HepG2 (cell line): ENCODE results near the gene TNNT3. TPM values are rescaled to one million over a fixed set of nuclear protein-coding genes. Genes with fewer than 3 reads are reported as not detected.

Source experiments
- ATAC-seq: fragments of 200-7000 bp; cut with Tn5 transposase; 3 replicates; pipeline ENCODE4 v1.9.1; 2020; ENCODE audit warnings: mild to moderate bottlenecking, moderate library complexity
- BruUV-seq: library from RNA; stranded (reverse); fragments of 400-500 nt; replicated peaks from 2 replicates; lab custom pipeline; 2021; lab: Mats Ljungman, UMichigan
- CTCF ChIA-PET: fragments of 300-600 bp; formaldehyde crosslinking; extraction: SDS; loops from one replicate; lab custom pipeline; 2021; ENCODE audit warnings: low total read pairs, inconsistent platforms, low intra/inter-chr PET ratio; lab: Yijun Ruan, JAX
- POLR2A ChIA-PET: fragments of 350-600 bp; sonication (Branson Sonifier 250); formaldehyde crosslinking; loops from one replicate; lab custom pipeline; 2020; ENCODE audit warnings: antibody characterized with exemption, inconsistent platforms; lab: Yijun Ruan, JAX
- DNase-seq: peaks from one replicate; pipeline ENCODE4 v3.0.0-alpha.2; 2015; ENCODE audit warnings: low spot score
- FAIRE-seq: peaks from 3 replicates; lab custom pipeline; 2011; peaks lifted over from hg19 to GRCh38; lab: Jason Lieb, UNC
- H2AFZ ChIP-seq: one replicate; pipeline ENCODE4 v1.6.1; 2011; ENCODE audit warnings: low read length, inconsistent platforms
- H3K27ac ChIP-seq: fragments of 300-600 bp; 3 replicates; pipeline ENCODE4 v1.8.0; 2011; ENCODE audit warnings: mixed run types, mild to moderate bottlenecking, mixed read lengths, low read length, inconsistent platforms; ENCODE audit not compliant: insufficient read depth; ENCODE audit errors: extremely low read length
- H3K27me3 ChIP-seq, 2 experiments: fragments of 200-600 bp in 1 of 2; 2 replicates in 1 of 2; 3 replicates in 1 of 2; pipeline versions ENCODE4 v1.6.0 to v1.8.0; 2011; ENCODE audit warnings: low read length in 2 of 2, mild to moderate bottlenecking in 2 of 2, moderate library complexity in 2 of 2, inconsistent platforms in 1 of 2; ENCODE audit not compliant: insufficient read depth in 2 of 2, control insufficient read depth in 1 of 2
- H3K36me3 ChIP-seq, 2 experiments: fragments of 200-600 bp in 1 of 2; replicated peaks in 1 of 2; 2 replicates in 1 of 2; 3 replicates in 1 of 2; pipeline versions ENCODE4 v1.5.1 to v1.8.0; 2011; ENCODE audit warnings: low read length in 2 of 2, inconsistent platforms in 1 of 2; ENCODE audit not compliant: insufficient read depth in 2 of 2, control insufficient read depth in 1 of 2
- H3K4me1 ChIP-seq: 2 replicates; pipeline ENCODE4 v1.5.1; 2012; ENCODE audit warnings: low read length, inconsistent platforms; ENCODE audit not compliant: insufficient read depth
- H3K4me2 ChIP-seq: 2 replicates; pipeline ENCODE4 v1.6.0; 2011; ENCODE audit warnings: low read depth, low read length, inconsistent platforms
- H3K4me3 ChIP-seq, 3 experiments: fragments of 200-600 bp in 1 of 3; sonication (generic), shearing (Covaris generic) in 1 of 3; replicated peaks in 1 of 3; 2 replicates each; pipeline ENCODE4 v1.5.1; 2011 to 2016; ENCODE audit warnings: low read length in 3 of 3, inconsistent platforms in 2 of 3, low read depth in 2 of 3, mild to moderate bottlenecking in 2 of 3, control low read depth in 1 of 3, mixed read lengths in 1 of 3; ENCODE audit not compliant: insufficient read depth in 1 of 3
- H3K79me2 ChIP-seq: one replicate; pipeline ENCODE4 v1.6.1; 2011; ENCODE audit warnings: low read length, inconsistent platforms; ENCODE audit not compliant: insufficient read depth
- H3K9ac ChIP-seq: 2 replicates; pipeline ENCODE4 v1.6.0; 2011; ENCODE audit warnings: mild to moderate bottlenecking, low read depth, low read length, inconsistent platforms; ENCODE audit not compliant: insufficient read depth
- H3K9me3 ChIP-seq: 2 replicates; pipeline ENCODE4 v1.5.1; 2012; ENCODE audit warnings: mild to moderate bottlenecking, low read length
- H4K20me1 ChIP-seq: 2 replicates; pipeline ENCODE4 v1.6.0; 2011; ENCODE audit warnings: inconsistent platforms, mild to moderate bottlenecking, low read length, moderate library complexity; ENCODE audit not compliant: insufficient read depth
- ESRRA ChIP-seq: sonication (generic); formaldehyde crosslinking; IDR thresholded peaks from 2 replicates; pipeline ENCODE4 v1.5.1; 2020; ENCODE audit warnings: mild to moderate bottlenecking, low read depth, missing genetic modification reagents
- FOXJ3 ChIP-seq: sonication (generic); formaldehyde crosslinking; IDR thresholded peaks from 2 replicates; pipeline ENCODE4 v1.4.0; 2020; ENCODE audit warnings: missing genetic modification reagents, mild to moderate bottlenecking, borderline replicate concordance
- ZNF724P ChIP-seq: sonication (generic); formaldehyde crosslinking; IDR thresholded peaks from 2 replicates; pipeline ENCODE4 v1.8.0; 2022; ENCODE audit warnings: missing genetic modification reagents, borderline replicate concordance
- WGBS: methylation state at CpG from one replicate; pipeline ENCODE4 v1.1.6; 2017; ENCODE audit warnings: low lambda C conversion rate; 5-methylcytosine and 5-hydroxymethylcytosine counted together
- in situ Hi-C: cut with HindIII; loops from 2 replicates; pipeline ENCODE4 v1.10.0; 2017; ENCODE audit warnings: low pct_unique_long_range_greater_than_20kb; ENCODE audit not compliant: extremely low pct_ligation_motif_present
- intact Hi-C: fragments of 100-400 bp; cut with micrococcal nuclease; formaldehyde crosslinking; loops from one replicate; pipeline ENCODE4 v1.10.0; 2022; ENCODE audit not compliant: unreplicated experiment
- polyA plus RNA-seq, 8 experiments: library from polyadenylated mRNA; depleted of rRNA in 3 of 8; stranded (reverse) in 7 of 8; unstranded in 1 of 8; fragments of >200 nt; fragmentation: Illumina TruSeq in 4 of 8; extraction: Trizol in 4 of 8; gene quantifications; 2 replicates each; pipeline versions ENCODE4 v1.2.1 to v1.2.3, GENCODE V29; 2011 to 2016; ENCODE audit warnings: low read depth in 4 of 8, missing spikeins in 1 of 8, mixed read lengths in 1 of 8; ENCODE audit not compliant: insufficient read depth in 1 of 8
- total RNA-seq, 5 experiments: library from RNA; depleted of rRNA; stranded (reverse); fragments of >200 nt; fragmentation: Illumina TruSeq; extraction: Trizol; gene quantifications; 2 replicates each; pipeline ENCODE4 v1.2.3, GENCODE V29; 2016; ENCODE audit warnings: low read depth in 1 of 5
- TF ChIP-seq, protein P1 (sequence below): IDR thresholded peaks from 2 replicates; pipeline ENCODE4 v1.6.1; 2016; ENCODE audit warnings: low read depth, missing genetic modification reagents, missing compliant biosample characterization
- TF ChIP-seq, protein P2 (sequence below): fragments of 450-650 bp; IDR thresholded peaks from 2 replicates; pipeline ENCODE4 v1.6.1; 2016

Gene TNNT3
- total and polyA plus RNA-seq, 2 of the 13 experiments (the other 11 are each of a cell fraction or from before 2014, with no cell fraction given): not detected

DNA sequence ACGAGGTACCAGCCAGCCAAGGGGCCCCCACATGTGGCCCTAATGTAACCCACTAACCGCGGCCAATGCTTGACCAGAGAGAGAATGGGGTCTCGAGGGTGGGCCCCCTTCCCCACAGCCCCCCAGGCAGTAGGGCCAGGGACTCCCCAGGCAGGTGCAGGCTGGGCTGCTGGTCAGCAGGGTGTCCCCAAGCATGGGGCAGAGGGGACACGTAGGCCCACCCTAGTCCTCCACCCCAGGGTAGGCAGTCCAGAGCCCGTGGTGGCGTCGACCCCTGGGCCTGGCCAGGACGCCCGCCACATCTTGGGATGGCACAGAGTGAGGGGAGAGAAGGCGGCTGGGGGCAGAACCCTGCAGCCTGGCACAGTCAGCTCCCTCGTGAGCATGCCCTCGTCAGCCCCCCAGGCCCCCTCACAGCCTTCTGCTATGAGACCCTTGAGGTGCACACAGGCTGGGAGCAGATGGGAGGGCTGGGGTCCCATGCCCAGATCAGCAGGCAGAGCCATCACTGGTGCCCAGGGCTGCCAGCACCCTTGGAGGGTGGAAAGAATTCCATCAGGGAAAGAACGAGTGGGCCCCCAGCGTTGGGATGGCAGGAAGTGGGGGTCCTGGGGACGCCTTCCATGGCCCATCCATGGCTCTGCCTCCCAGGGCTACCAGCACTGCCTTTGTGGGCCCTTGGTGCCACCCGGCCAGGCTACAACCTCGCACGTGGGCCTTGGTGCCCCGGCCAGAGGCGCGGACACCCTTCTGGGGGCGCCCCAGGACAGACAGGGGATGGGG lies 6.1 kb downstream of the TNNT3 start:
- WGBS: 47% methylated on average over 6 of the region's 23 CpGs
- H3K9me3 ChIP-seq: no peaks in the 10 kb centered on the region
- in situ Hi-C loops (no loop called here), intact Hi-C loops (no loop called here)
- no peak for ATAC-seq
- H4K20me1 ChIP-seq: no peaks in the 10 kb centered on the region
- H3K27ac ChIP-seq: no peak overlapping the region
- H3K27me3 ChIP-seq: peaks cover 31 to 86% of the 10 kb centered on the region in 2 experiments
- DNase-seq: no peak
- ChIA-PET CTCF (no interaction called here), POLR2A (no interaction called here)
- no peaks in the 10 kb centered on the region for H3K4me1 ChIP-seq
- H3K9ac ChIP-seq: no peak overlapping the region
- no peak overlapping the region for H3K4me3 ChIP-seq
- no peaks in the 10 kb centered on the region for H3K36me3 ChIP-seq
- no TSS peak for BruUV-seq
- H2AFZ ChIP-seq: no peak overlapping the region
- H3K79me2 ChIP-seq: no peaks in the 10 kb centered on the region
- FAIRE-seq: no peak
- TF ChIP-seq ZNF724P (CRISPR knock-in tag) (no peak), ESRRA (CRISPR knock-in tag) (no peak), FOXJ3 (CRISPR knock-in tag) (no peak)
- TF ChIP-seq, protein P1, sequence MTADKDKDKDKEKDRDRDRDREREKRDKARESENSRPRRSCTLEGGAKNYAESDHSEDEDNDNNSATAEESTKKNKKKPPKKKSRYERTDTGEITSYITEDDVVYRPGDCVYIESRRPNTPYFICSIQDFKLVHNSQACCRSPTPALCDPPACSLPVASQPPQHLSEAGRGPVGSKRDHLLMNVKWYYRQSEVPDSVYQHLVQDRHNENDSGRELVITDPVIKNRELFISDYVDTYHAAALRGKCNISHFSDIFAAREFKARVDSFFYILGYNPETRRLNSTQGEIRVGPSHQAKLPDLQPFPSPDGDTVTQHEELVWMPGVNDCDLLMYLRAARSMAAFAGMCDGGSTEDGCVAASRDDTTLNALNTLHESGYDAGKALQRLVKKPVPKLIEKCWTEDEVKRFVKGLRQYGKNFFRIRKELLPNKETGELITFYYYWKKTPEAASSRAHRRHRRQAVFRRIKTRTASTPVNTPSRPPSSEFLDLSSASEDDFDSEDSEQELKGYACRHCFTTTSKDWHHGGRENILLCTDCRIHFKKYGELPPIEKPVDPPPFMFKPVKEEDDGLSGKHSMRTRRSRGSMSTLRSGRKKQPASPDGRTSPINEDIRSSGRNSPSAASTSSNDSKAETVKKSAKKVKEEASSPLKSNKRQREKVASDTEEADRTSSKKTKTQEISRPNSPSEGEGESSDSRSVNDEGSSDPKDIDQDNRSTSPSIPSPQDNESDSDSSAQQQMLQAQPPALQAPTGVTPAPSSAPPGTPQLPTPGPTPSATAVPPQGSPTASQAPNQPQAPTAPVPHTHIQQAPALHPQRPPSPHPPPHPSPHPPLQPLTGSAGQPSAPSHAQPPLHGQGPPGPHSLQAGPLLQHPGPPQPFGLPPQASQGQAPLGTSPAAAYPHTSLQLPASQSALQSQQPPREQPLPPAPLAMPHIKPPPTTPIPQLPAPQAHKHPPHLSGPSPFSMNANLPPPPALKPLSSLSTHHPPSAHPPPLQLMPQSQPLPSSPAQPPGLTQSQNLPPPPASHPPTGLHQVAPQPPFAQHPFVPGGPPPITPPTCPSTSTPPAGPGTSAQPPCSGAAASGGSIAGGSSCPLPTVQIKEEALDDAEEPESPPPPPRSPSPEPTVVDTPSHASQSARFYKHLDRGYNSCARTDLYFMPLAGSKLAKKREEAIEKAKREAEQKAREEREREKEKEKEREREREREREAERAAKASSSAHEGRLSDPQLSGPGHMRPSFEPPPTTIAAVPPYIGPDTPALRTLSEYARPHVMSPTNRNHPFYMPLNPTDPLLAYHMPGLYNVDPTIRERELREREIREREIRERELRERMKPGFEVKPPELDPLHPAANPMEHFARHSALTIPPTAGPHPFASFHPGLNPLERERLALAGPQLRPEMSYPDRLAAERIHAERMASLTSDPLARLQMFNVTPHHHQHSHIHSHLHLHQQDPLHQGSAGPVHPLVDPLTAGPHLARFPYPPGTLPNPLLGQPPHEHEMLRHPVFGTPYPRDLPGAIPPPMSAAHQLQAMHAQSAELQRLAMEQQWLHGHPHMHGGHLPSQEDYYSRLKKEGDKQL (CRISPR knock-in tag): no peak
- TF ChIP-seq, protein P2, sequence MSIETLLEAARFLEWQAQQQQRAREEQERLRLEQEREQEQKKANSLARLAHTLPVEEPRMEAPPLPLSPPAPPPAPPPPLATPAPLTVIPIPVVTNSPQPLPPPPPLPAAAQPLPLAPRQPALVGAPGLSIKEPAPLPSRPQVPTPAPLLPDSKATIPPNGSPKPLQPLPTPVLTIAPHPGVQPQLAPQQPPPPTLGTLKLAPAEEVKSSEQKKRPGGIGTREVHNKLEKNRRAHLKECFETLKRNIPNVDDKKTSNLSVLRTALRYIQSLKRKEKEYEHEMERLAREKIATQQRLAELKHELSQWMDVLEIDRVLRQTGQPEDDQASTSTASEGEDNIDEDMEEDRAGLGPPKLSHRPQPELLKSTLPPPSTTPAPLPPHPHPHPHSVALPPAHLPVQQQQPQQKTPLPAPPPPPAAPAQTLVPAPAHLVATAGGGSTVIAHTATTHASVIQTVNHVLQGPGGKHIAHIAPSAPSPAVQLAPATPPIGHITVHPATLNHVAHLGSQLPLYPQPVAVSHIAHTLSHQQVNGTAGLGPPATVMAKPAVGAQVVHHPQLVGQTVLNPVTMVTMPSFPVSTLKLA: peak; percentile 39; the same call in 1 of the 2 replicates
- H3K4me2 ChIP-seq: no peak overlapping the region
